Astrocyte (in vitro differentiated cells and primary cell): ENCODE measurements around the gene SMOC1. TPM values are rescaled to one million over a fixed set of nuclear protein-coding genes. Genes with fewer than 3 reads are reported as not detected.

ENCODE experiments used
- DNase-seq: peaks from one replicate; pipeline ENCODE4 v3.0.0-alpha.2; 2010; ENCODE audit warnings: low read depth
- FAIRE-seq: peaks from 2 replicates; lab custom pipeline; 2011; peaks lifted over from hg19 to GRCh38; lab: Jason Lieb, UNC
- H2AFZ ChIP-seq: 2 replicates; pipeline ENCODE4 v1.6.0; 2012; ENCODE audit warnings: low read depth, low read length, inconsistent platforms
- H3K27ac ChIP-seq: 2 replicates; pipeline ENCODE4 v1.5.1; 2011; ENCODE audit warnings: low read depth, low read length, inconsistent platforms
- H3K27me3 ChIP-seq: 2 replicates; pipeline ENCODE4 v1.6.0; 2011; ENCODE audit warnings: low read length, inconsistent platforms; ENCODE audit not compliant: insufficient read depth
- H3K36me3 ChIP-seq: 2 replicates; pipeline ENCODE4 v1.5.1; 2011; ENCODE audit warnings: low read length, inconsistent platforms; ENCODE audit not compliant: insufficient read depth
- H3K4me1 ChIP-seq: 2 replicates; pipeline ENCODE4 v1.5.1; 2011; ENCODE audit warnings: low read length, inconsistent platforms; ENCODE audit not compliant: insufficient read depth
- H3K4me2 ChIP-seq: 2 replicates; pipeline ENCODE4 v1.6.0; 2012; ENCODE audit warnings: low read length, inconsistent platforms
- H3K4me3 ChIP-seq: 2 replicates; pipeline ENCODE4 v1.5.1; 2011; ENCODE audit warnings: low read depth, mild to moderate bottlenecking, low read length, inconsistent platforms; ENCODE audit not compliant: insufficient read depth
- H3K79me2 ChIP-seq: 2 replicates; pipeline ENCODE4 v1.6.0; 2012; ENCODE audit warnings: mild to moderate bottlenecking, low read length, inconsistent platforms; ENCODE audit not compliant: insufficient read depth
- H3K9ac ChIP-seq: 2 replicates; pipeline ENCODE4 v1.6.0; 2012; ENCODE audit warnings: mild to moderate bottlenecking, low read length, inconsistent platforms
- H3K9me3 ChIP-seq: 2 replicates; pipeline ENCODE4 v1.5.1; 2012; ENCODE audit warnings: low read depth, mild to moderate bottlenecking, low read length, inconsistent platforms; ENCODE audit not compliant: insufficient read depth
- H4K20me1 ChIP-seq: 2 replicates; pipeline ENCODE4 v1.6.0; 2012; ENCODE audit warnings: low read length, inconsistent platforms; ENCODE audit not compliant: insufficient read depth
- H3K27ac Mint-ChIP-seq: one replicate; pipeline ENCODE4 v1.8.0; 2021; ENCODE audit warnings: mild to moderate bottlenecking, mixed read lengths; ENCODE audit not compliant: unreplicated experiment
- H3K27me3 Mint-ChIP-seq: one replicate; pipeline ENCODE4 v1.8.0; 2021; ENCODE audit warnings: low read depth, mixed read lengths; ENCODE audit not compliant: unreplicated experiment
- H3K36me3 Mint-ChIP-seq: one replicate; pipeline ENCODE4 v1.8.0; 2021; ENCODE audit warnings: low read depth, mixed read lengths; ENCODE audit not compliant: unreplicated experiment
- H3K4me1 Mint-ChIP-seq: one replicate; pipeline ENCODE4 v1.8.0; 2021; ENCODE audit warnings: low read depth, mixed read lengths; ENCODE audit not compliant: unreplicated experiment
- H3K4me3 Mint-ChIP-seq: one replicate; pipeline ENCODE4 v1.8.0; 2021; ENCODE audit warnings: mild to moderate bottlenecking, moderate library complexity, mixed read lengths; ENCODE audit not compliant: unreplicated experiment
- H3K9me3 Mint-ChIP-seq: one replicate; pipeline ENCODE4 v1.8.0; 2021; ENCODE audit warnings: mild to moderate bottlenecking, mixed read lengths; ENCODE audit not compliant: unreplicated experiment
- EZH2 ChIP-seq: IDR thresholded peaks from 2 replicates; pipeline ENCODE4 v1.6.1; 2012; ENCODE audit warnings: mild to moderate bottlenecking, low read length, inconsistent platforms; ENCODE audit not compliant: insufficient read depth
- total RNA-seq: library from RNA; stranded (reverse); gene quantifications from 2 replicates; pipeline ENCODE4 v1.2.1, GENCODE V29; 2021
- TF ChIP-seq, protein P1 (sequence below): IDR thresholded peaks from 2 replicates; pipeline ENCODE4 v1.5.1; 2011; ENCODE audit warnings: low read depth, mild to moderate bottlenecking, inconsistent platforms, low read length, moderate library complexity; ENCODE audit not compliant: insufficient read depth

SMOC1 gene
- total RNA-seq, 1 donor from 2014 or later = 0.16 TPM

DNA sequence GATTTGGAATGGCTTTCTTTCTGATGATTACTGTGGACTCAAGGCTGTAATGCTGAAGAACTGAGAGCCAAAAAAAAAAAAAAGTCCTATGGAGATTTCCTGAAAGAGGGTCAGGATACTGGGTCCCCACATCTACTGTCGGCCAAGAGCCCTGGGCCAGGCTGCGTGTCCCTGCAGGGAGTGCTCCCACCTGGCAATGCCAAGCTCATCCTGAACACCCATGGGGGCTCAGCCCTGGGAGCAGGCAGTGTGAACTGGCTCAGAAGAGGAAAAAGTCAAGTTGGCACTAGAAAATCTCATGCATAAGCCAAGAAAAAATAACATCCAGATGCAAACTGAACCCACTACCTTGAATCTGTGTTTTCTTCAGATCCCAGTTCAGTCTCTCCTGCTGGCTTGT, 35.0 kb upstream of the SMOC1 start:
- Histone ChIP-seq H3K79me2 (no peaks in the 10 kb centered on the region), H3K4me1 (no peaks in the 10 kb centered on the region), H4K20me1 (no peaks in the 10 kb centered on the region), H2AFZ (no peak overlapping the region), H3K36me3 (no peaks in the 10 kb centered on the region), H3K4me2 (no peak overlapping the region), H3K27ac (no peak overlapping the region), H3K4me3 (no peak overlapping the region), H3K27me3 (peaks cover 3% of the 10 kb centered on the region), H3K9me3 (no peaks in the 10 kb centered on the region), H3K9ac (no peak overlapping the region)
- peaks cover 12% of the 10 kb centered on the region for H3K27me3 Mint-ChIP-seq
- TF ChIP-seq, protein P1, sequence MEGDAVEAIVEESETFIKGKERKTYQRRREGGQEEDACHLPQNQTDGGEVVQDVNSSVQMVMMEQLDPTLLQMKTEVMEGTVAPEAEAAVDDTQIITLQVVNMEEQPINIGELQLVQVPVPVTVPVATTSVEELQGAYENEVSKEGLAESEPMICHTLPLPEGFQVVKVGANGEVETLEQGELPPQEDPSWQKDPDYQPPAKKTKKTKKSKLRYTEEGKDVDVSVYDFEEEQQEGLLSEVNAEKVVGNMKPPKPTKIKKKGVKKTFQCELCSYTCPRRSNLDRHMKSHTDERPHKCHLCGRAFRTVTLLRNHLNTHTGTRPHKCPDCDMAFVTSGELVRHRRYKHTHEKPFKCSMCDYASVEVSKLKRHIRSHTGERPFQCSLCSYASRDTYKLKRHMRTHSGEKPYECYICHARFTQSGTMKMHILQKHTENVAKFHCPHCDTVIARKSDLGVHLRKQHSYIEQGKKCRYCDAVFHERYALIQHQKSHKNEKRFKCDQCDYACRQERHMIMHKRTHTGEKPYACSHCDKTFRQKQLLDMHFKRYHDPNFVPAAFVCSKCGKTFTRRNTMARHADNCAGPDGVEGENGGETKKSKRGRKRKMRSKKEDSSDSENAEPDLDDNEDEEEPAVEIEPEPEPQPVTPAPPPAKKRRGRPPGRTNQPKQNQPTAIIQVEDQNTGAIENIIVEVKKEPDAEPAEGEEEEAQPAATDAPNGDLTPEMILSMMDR = no peak
- TF ChIP-seq EZH2 = no peak
- H3K9me3 Mint-ChIP-seq = no peaks in the 10 kb centered on the region
- FAIRE-seq = no peak
- no peaks in the 10 kb centered on the region for H3K36me3 Mint-ChIP-seq
- no peaks in the 10 kb centered on the region for H3K4me1 Mint-ChIP-seq
- no peak overlapping the region for H3K4me3 Mint-ChIP-seq
- no peak overlapping the region for H3K27ac Mint-ChIP-seq
- no peak for DNase-seq

DNA sequence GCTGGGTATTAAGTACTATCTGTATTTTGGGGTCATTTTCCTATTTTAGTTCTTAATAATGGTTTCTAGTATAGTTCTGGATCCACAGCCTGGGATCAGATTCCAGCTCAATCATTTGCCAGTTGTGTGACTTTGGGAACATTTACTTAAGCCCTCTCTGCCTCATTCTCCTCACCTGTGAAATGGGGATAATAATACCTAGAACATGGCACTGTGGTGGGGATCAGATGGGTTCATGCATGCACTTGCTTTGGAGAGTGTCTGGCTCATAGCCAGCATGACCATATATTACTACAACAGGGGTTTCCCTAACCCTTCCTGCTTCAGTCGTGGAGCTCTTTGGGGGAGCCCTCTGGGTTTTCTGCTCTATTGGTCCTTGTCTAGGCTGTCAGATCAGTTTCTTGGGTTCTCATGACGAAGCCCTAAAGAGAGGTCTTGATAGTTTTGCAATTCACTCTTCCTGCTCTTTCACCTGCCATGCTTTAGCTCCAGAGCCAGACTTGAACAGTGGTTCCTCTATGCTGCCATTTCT, 34.1 kb upstream of the SMOC1 start:
- no peaks in the 10 kb centered on the region for H3K79me2 ChIP-seq
- no peak overlapping the region for H3K4me2 ChIP-seq
- H3K27ac ChIP-seq = no peak overlapping the region
- no peak overlapping the region for H3K9ac ChIP-seq
- no peaks in the 10 kb centered on the region for H3K9me3 ChIP-seq
- no peak overlapping the region for H3K4me3 ChIP-seq
- peaks cover 2% of the 10 kb centered on the region for H3K4me1 ChIP-seq
- Mint-ChIP-seq H3K9me3 (no peaks in the 10 kb centered on the region), H3K27ac (no peak overlapping the region), H3K4me1 (no peaks in the 10 kb centered on the region), H3K27me3 (peaks cover 12% of the 10 kb centered on the region), H3K4me3 (no peak overlapping the region), H3K36me3 (no peaks in the 10 kb centered on the region)
- no peak for TF ChIP-seq EZH2
- TF ChIP-seq, protein P1 = no peak
- H3K36me3 ChIP-seq = no peaks in the 10 kb centered on the region
- DNase-seq (no peak), FAIRE-seq (no peak)
- no peak overlapping the region for H2AFZ ChIP-seq
- peaks cover 4% of the 10 kb centered on the region for H3K27me3 ChIP-seq
- no peaks in the 10 kb centered on the region for H4K20me1 ChIP-seq

DNA sequence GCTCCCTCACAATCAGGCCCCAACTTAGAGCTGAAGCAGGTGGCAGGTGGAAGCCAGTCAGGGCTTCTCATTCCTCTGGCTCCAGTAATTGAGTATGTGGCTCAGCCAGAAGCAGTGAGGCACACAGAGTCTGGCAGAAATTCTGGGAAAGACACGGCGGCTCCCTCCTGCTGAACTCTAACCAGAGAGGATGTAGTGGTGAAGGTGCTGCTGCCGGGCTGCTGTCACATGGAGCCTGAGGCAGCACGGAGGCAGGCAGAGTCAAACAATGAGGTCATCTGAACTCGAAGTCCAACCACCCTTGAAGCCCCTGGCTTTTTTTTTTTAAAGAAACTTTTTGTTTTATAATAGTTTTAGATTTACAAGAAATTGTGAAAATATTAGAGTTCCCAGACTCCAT, 33.4 kb upstream of the SMOC1 start:
- Histone ChIP-seq H3K27me3 (peaks cover 5% of the 10 kb centered on the region), H3K4me1 (peaks cover 3% of the 10 kb centered on the region), H3K36me3 (no peaks in the 10 kb centered on the region), H3K4me3 (no peak overlapping the region), H4K20me1 (no peaks in the 10 kb centered on the region), H3K4me2 (no peak overlapping the region), H3K27ac (no peak overlapping the region), H3K79me2 (no peaks in the 10 kb centered on the region), H3K9ac (no peak overlapping the region), H3K9me3 (no peaks in the 10 kb centered on the region), H2AFZ (no peak overlapping the region)
- no peak for TF ChIP-seq EZH2
- TF ChIP-seq, protein P1 = no peak
- no peak for DNase-seq
- no peak overlapping the region for H3K27ac Mint-ChIP-seq
- no peak overlapping the region for H3K4me3 Mint-ChIP-seq
- no peaks in the 10 kb centered on the region for H3K36me3 Mint-ChIP-seq
- H3K4me1 Mint-ChIP-seq = no peaks in the 10 kb centered on the region
- H3K9me3 Mint-ChIP-seq = no peaks in the 10 kb centered on the region
- peaks cover 12% of the 10 kb centered on the region for H3K27me3 Mint-ChIP-seq
- no peak for FAIRE-seq
